K562 (cell line): ENCODE results near the gene LRMDA.

ENCODE experiments used
- ATF3 ChIP-seq, 2 experiments: fragments of 450-650 bp in 1 of 2; sonication (generic) in 1 of 2; formaldehyde crosslinking in 1 of 2; IDR thresholded peaks in 1 of 2; conservative IDR thresholded peaks in 1 of 2; 2 replicates each; pipeline versions ENCODE4 v1.6.1 to v1.8.1; 2016 to 2023; ENCODE audit warnings: mild to moderate bottlenecking in 2 of 2, moderate library complexity in 2 of 2, inconsistent platforms in 1 of 2, missing genetic modification reagents in 1 of 2
- CHD2 ChIP-seq: IDR thresholded peaks from 2 replicates; pipeline ENCODE4 v1.6.1; 2011; ENCODE audit warnings: low read depth, low read length
- NCOA4 ChIP-seq: fragments of 450-650 bp; IDR thresholded peaks from 2 replicates; pipeline ENCODE4 v1.6.1; 2018; ENCODE audit warnings: mild to moderate bottlenecking; ENCODE audit not compliant: partially characterized antibody
- NR2C2 ChIP-seq, 2 experiments: fragments of 200-800 bp in 1 of 2; sonication (Bioruptor generic) in 1 of 2; sonication (generic) in 1 of 2; formaldehyde crosslinking in 1 of 2; IDR thresholded peaks; 2 replicates each; pipeline versions ENCODE4 v1.6.1 to v1.8.0; 2016 to 2022; ENCODE audit warnings: mild to moderate bottlenecking in 1 of 2, missing compliant biosample characterization in 1 of 2, missing genetic modification characterization in 1 of 2, missing genetic modification reagents in 1 of 2
- POLR2A ChIP-seq: fragments of 450-650 bp; conservative IDR thresholded peaks from 2 replicates; pipeline ENCODE4 v1.6.1; 2016
- POLR2AphosphoS5 ChIP-seq: IDR thresholded peaks from 2 replicates; pipeline ENCODE4 v1.6.1; 2011; ENCODE audit warnings: mild to moderate bottlenecking, low read depth, low read length, moderate library complexity; ENCODE audit not compliant: control insufficient read depth, insufficient read depth
- RCOR1 ChIP-seq, 2 experiments: IDR thresholded peaks; 2 replicates each; pipeline ENCODE4 v1.6.1; 2012; ENCODE audit warnings: low read depth in 2 of 2, low read length in 2 of 2, borderline replicate concordance in 1 of 2, improper control_type of control experiment in 1 of 2
- SIN3A ChIP-seq, 2 experiments: fragments of 150-350 bp in 1 of 2; IDR thresholded peaks; 2 replicates each; pipeline ENCODE4 v1.6.1; 2011 to 2016; ENCODE audit warnings: borderline replicate concordance in 2 of 2, low read depth in 2 of 2, low read length in 2 of 2, mild to moderate bottlenecking in 2 of 2, moderate library complexity in 2 of 2; ENCODE audit not compliant: control insufficient read depth in 1 of 2
- TEAD4 ChIP-seq, 2 experiments: sonication (generic) in 1 of 2; formaldehyde crosslinking in 1 of 2; IDR thresholded peaks; 2 replicates each; pipeline versions ENCODE4 v1.6.1 to v1.8.0; 2012 to 2022; ENCODE audit warnings: borderline replicate concordance in 1 of 2, inconsistent platforms in 1 of 2, low read length in 1 of 2, mild to moderate bottlenecking in 1 of 2, missing genetic modification reagents in 1 of 2
- ZFP30 ChIP-seq: fragments of 250-450 bp; sonication (Bioruptor Pico); IDR thresholded peaks from 2 replicates; pipeline ENCODE4 v1.8.0; 2022; ENCODE audit warnings: moderate library complexity, mild to moderate bottlenecking, inconsistent platforms, borderline replicate concordance
- ZFX ChIP-seq: sonication (generic); formaldehyde crosslinking; IDR thresholded peaks from 2 replicates; pipeline ENCODE4 v1.8.0; 2022; ENCODE audit warnings: mild to moderate bottlenecking, missing genetic modification reagents, moderate library complexity
- TF ChIP-seq, protein P1 (sequence below), 3 experiments: IDR thresholded peaks in 2 of 3; conservative IDR thresholded peaks in 1 of 3; 2 replicates each; pipeline ENCODE4 v1.5.1; 2011 to 2012; ENCODE audit warnings: low read length in 3 of 3, mild to moderate bottlenecking in 3 of 3, control low read depth in 2 of 3, improper control_type of control experiment in 1 of 3, inconsistent platforms in 1 of 3, low read depth in 1 of 3, mixed read lengths in 1 of 3, moderate library complexity in 1 of 3; ENCODE audit not compliant: insufficient read depth in 2 of 3

DNA sequence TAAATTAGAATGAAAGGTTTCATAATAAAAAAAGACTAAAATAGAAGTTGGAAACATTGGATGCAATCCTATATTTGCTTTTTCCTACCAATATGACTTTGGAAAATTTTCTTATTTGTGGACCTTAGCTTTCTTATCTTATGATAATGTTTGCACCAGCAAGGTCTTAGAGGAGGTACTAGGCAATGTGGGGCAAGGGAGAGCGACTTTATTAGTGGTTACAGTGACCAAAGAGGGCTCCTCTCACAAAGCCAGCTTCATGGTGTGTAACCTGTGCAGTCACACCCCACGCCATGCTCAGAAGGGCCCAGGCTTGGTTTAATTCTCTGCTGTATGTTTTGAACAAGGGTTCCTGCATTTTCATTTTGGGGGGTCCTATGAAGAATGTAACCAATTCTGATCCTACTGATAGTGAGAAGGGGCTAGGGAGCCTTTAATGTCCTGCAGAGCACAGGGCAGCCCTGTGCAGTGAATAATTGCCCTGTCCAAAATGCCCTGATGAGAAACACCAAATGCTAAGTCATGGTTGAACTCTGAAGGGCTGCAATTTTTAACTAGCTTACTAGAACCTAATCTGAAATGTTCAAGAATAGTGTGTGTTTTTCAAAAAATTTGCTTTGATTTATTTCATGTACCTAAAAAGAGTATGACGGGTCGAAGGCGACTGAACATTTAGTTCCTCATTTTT lies 1047.8 kb downstream of the LRMDA start:
- TF ChIP-seq POLR2A (no peak), RCOR1 (IDR thresholded peaks at IDR 0.05; ENCODE audit: borderline replicate concordance in 1 of 2, low read depth in 2 of 2, low read length in 2 of 2) (no peak), CHD2 (no peak), ATF3 (IDR thresholded peaks at IDR 0.05) (no peak), ATF3 (CRISPR knock-in tag; conservative IDR thresholded peaks at IDR 0.05) (no peak), NR2C2 (CRISPR knock-in tag; IDR thresholded peaks at IDR 0.05) (no peak), NR2C2 (tag; IDR thresholded peaks at IDR 0.05) (no peak), TEAD4 (IDR thresholded peaks at IDR 0.05; ENCODE audit: low read length) (no peak), TEAD4 (CRISPR knock-in tag; IDR thresholded peaks at IDR 0.05; ENCODE audit: borderline replicate concordance) (no peak), ZFP30 (no peak), SIN3A (IDR thresholded peaks at IDR 0.05; ENCODE audit: borderline replicate concordance in 2 of 2, control insufficient read depth in 1 of 2, low read depth in 2 of 2, low read length in 2 of 2) (no peak), ZFX (CRISPR knock-in tag) (no peak), NCOA4 (no peak), POLR2AphosphoS5 (no peak)
- TF ChIP-seq, protein P1, sequence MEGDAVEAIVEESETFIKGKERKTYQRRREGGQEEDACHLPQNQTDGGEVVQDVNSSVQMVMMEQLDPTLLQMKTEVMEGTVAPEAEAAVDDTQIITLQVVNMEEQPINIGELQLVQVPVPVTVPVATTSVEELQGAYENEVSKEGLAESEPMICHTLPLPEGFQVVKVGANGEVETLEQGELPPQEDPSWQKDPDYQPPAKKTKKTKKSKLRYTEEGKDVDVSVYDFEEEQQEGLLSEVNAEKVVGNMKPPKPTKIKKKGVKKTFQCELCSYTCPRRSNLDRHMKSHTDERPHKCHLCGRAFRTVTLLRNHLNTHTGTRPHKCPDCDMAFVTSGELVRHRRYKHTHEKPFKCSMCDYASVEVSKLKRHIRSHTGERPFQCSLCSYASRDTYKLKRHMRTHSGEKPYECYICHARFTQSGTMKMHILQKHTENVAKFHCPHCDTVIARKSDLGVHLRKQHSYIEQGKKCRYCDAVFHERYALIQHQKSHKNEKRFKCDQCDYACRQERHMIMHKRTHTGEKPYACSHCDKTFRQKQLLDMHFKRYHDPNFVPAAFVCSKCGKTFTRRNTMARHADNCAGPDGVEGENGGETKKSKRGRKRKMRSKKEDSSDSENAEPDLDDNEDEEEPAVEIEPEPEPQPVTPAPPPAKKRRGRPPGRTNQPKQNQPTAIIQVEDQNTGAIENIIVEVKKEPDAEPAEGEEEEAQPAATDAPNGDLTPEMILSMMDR (IDR thresholded peaks at IDR 0.05 in 2 of 3, conservative IDR thresholded peaks at IDR 0.05 in 1 of 3; ENCODE audit: insufficient read depth in 2 of 3, low read depth in 1 of 3, low read length in 3 of 3): no peak
